Fibroblast of lung (primary cell): ENCODE results near the gene SLC52A3. TPM values are rescaled to one million over a fixed set of nuclear protein-coding genes. Genes with fewer than 3 reads are reported as not detected.

Experiments
- DNase-seq, 2 donors: peaks; one replicate each; pipeline versions ENCODE4 v3.0.0 to v3.0.0-alpha.2; 2010; ENCODE audit warnings: low read depth in 2 of 2
- H2AFZ ChIP-seq: 2 replicates; pipeline ENCODE4 v1.5.1; 2012; ENCODE audit warnings: low read length, control low read depth, inconsistent platforms
- H3K27ac ChIP-seq: 2 replicates; pipeline ENCODE4 v1.5.1; 2011; ENCODE audit warnings: low read length, control low read depth; ENCODE audit not compliant: insufficient read depth
- H3K27me3 ChIP-seq: 2 replicates; pipeline ENCODE4 v1.5.1; 2011; ENCODE audit warnings: mild to moderate bottlenecking, low read length; ENCODE audit not compliant: control insufficient read depth, insufficient read depth
- H3K36me3 ChIP-seq: 2 replicates; pipeline ENCODE4 v1.5.1; 2011; ENCODE audit warnings: low read length; ENCODE audit not compliant: control insufficient read depth, insufficient read depth
- H3K4me1 ChIP-seq: 2 replicates; pipeline ENCODE4 v1.5.1; 2011; ENCODE audit warnings: low read length; ENCODE audit not compliant: control insufficient read depth, insufficient read depth; ENCODE audit errors: extremely low read depth
- H3K4me2 ChIP-seq: 2 replicates; pipeline ENCODE4 v1.5.1; 2011; ENCODE audit warnings: low read length, control low read depth; ENCODE audit not compliant: insufficient read depth; ENCODE audit errors: extremely low read depth
- H3K4me3 ChIP-seq, 4 experiments: fragments of 200-600 bp in 1 of 4; sonication (generic) in 1 of 4; replicated peaks in 1 of 4; 2 replicates each; pipeline ENCODE4 v1.5.1; 2011 to 2016; ENCODE audit warnings: low read length in 4 of 4, low read depth in 3 of 4, mild to moderate bottlenecking in 3 of 4, control low read depth in 2 of 4, inconsistent platforms in 1 of 4, mixed read lengths in 1 of 4; ENCODE audit not compliant: insufficient read depth in 1 of 4; ENCODE audit errors: control extremely low read depth in 1 of 4
- H3K79me2 ChIP-seq: 2 replicates; pipeline ENCODE4 v1.5.1; 2012; ENCODE audit warnings: mild to moderate bottlenecking, low read length, inconsistent platforms; ENCODE audit not compliant: control insufficient read depth, insufficient read depth
- H3K9ac ChIP-seq: 2 replicates; pipeline ENCODE4 v1.5.1; 2011; ENCODE audit warnings: mild to moderate bottlenecking, low read length, control low read depth; ENCODE audit not compliant: insufficient read depth
- H3K9me3 ChIP-seq: 2 replicates; pipeline ENCODE4 v1.5.1; 2012; ENCODE audit warnings: low read depth, low read length; ENCODE audit not compliant: control insufficient read depth, insufficient read depth
- H4K20me1 ChIP-seq: 2 replicates; pipeline ENCODE4 v1.5.1; 2011; ENCODE audit warnings: low read length; ENCODE audit not compliant: control insufficient read depth, insufficient read depth; ENCODE audit errors: extremely low read depth
- CTCF ChIP-seq, 2 donors: IDR thresholded peaks in 1 of 2; conservative IDR thresholded peaks in 1 of 2; 1 replicate in 1 of 2; 2 replicates in 1 of 2; pipeline ENCODE4 v1.5.1; 2011 to 2012; ENCODE audit warnings: low read length in 2 of 2, control low read depth in 1 of 2, inconsistent platforms in 1 of 2, low read depth in 1 of 2, mild to moderate bottlenecking in 1 of 2
- EZH2 ChIP-seq: IDR thresholded peaks from 2 replicates; pipeline ENCODE4 v1.5.1; 2012; ENCODE audit warnings: low read length, control low read depth, mild to moderate bottlenecking; ENCODE audit errors: missing control alignments
- polyA plus RNA-seq, 2 donors: library from polyadenylated mRNA; depleted of rRNA in 1 of 2; stranded (reverse) in 1 of 2; unstranded in 1 of 2; fragments of >200 nt; gene quantifications; 2 replicates each; pipeline ENCODE4 v1.2.1, GENCODE V29; 2011 to 2012; ENCODE audit warnings: missing spikeins in 1 of 2
- total RNA-seq: library from RNA; depleted of rRNA; stranded (reverse); fragments of >200 nt; gene quantifications from 2 replicates; pipeline ENCODE4 v1.2.1, GENCODE V29; 2014

The SLC52A3 gene
- total and polyA plus RNA-seq, 2 donors (not counting 1 experiment from before 2014, with no cell fraction given), result not detected

DNA sequence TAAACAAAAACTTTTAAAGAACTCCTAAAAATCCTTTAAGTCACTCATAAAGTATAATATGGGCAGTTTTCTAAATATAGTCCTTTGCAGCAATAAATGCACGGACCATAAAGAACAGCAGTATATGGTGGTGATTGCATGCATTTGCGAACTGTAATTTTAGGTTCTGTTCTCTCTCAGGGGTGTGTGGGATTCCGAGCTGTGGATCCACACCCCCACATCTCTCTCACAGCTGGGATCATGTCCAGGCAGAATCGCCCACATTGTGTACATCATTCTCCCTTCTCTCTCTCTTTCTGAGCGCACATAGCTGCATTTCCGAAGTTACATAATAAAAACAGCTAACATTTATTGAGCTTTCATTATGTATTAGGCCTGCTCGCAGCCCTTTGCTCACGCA, 28.6 kb downstream of the SLC52A3 start:
- no peaks in the 10 kb centered on the region for H3K9me3 ChIP-seq
- DNase-seq, result no peak
- H3K4me1 ChIP-seq, result no peaks in the 10 kb centered on the region
- no peak overlapping the region for H3K4me3 ChIP-seq
- no peak overlapping the region for H3K9ac ChIP-seq
- no peak overlapping the region for H3K4me2 ChIP-seq
- no peaks in the 10 kb centered on the region for H3K36me3 ChIP-seq
- no peak overlapping the region for H2AFZ ChIP-seq
- no peak overlapping the region for H3K27ac ChIP-seq
- TF ChIP-seq CTCF (conservative IDR thresholded peaks at IDR 0.05 in 1 of 2, IDR thresholded peaks at IDR 0.05 in 1 of 2; ENCODE audit: low read depth in 1 of 2, low read length in 2 of 2) (no peak), EZH2 (no peak)
- no peaks in the 10 kb centered on the region for H4K20me1 ChIP-seq
- H3K79me2 ChIP-seq, result no peaks in the 10 kb centered on the region
- H3K27me3 ChIP-seq, result no peaks in the 10 kb centered on the region

DNA sequence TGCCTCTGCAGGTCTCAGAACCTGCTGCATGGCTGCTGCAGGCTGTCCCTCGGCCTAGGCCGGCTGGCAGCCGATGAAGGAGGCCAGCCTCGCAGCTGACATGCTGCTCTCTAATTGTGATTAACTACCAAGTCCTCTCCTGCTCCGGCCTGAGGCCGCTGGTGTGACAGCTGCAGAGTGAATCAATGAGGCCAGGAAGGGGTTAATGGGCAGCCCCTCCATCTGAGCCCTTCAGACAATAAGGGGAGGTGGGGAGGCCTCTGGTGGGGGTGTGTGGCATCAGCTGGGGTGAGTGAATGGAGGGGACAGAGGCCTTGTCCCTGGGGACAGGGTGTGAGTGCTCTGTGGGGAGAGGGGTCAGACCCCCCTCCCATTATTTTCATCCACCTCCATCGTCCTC, 34.4 kb downstream of the SLC52A3 start:
- no peaks in the 10 kb centered on the region for H4K20me1 ChIP-seq
- DNase-seq, result no peak
- H3K27ac ChIP-seq, result no peak overlapping the region
- no peaks in the 10 kb centered on the region for H3K9me3 ChIP-seq
- H3K4me3 ChIP-seq, result no peak overlapping the region
- TF ChIP-seq CTCF (conservative IDR thresholded peaks at IDR 0.05 in 1 of 2, IDR thresholded peaks at IDR 0.05 in 1 of 2; ENCODE audit: low read depth in 1 of 2, low read length in 2 of 2) (no peak), EZH2 (no peak)
- H3K4me1 ChIP-seq, result no peaks in the 10 kb centered on the region
- H2AFZ ChIP-seq, result no peak overlapping the region
- H3K4me2 ChIP-seq, result no peak overlapping the region
- H3K79me2 ChIP-seq, result no peaks in the 10 kb centered on the region
- peaks cover 7% of the 10 kb centered on the region for H3K27me3 ChIP-seq
- H3K36me3 ChIP-seq, result no peaks in the 10 kb centered on the region
- H3K9ac ChIP-seq, result no peak overlapping the region

DNA sequence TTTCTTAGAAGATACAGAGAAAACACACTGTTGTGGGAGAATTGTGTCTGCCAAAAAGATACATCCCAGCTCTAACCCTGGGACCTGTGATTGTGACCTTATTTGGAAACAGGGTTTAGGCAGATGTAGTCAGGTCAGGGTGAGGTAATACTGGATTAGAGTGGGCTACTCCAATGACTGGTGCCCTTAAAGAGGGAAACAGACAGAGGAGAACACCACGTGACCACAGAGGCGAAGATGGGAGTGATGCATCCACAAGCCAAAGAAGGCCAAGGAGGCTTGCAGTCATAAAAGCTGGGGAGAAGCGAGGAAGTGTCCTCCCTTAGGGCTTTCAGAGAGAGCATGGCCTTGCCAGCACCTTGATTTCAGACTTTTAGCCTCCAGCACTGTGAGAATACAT, 35.6 kb downstream of the SLC52A3 start:
- H3K27me3 ChIP-seq, result peaks cover 13% of the 10 kb centered on the region

More for the DNA sequence above, 35.6 kb downstream of the SLC52A3 start:
- Histone ChIP-seq H3K79me2 (no peaks in the 10 kb centered on the region), H3K4me2 (no peak overlapping the region), H3K27ac (no peak overlapping the region), H3K4me3 (no peak overlapping the region), H3K4me1 (no peaks in the 10 kb centered on the region), H4K20me1 (no peaks in the 10 kb centered on the region), H3K9ac (no peak overlapping the region), H3K36me3 (no peaks in the 10 kb centered on the region), H3K9me3 (no peaks in the 10 kb centered on the region), H2AFZ (no peak overlapping the region)
- no peak for DNase-seq
- no peak for TF ChIP-seq CTCF (conservative IDR thresholded peaks at IDR 0.05 in 1 of 2, IDR thresholded peaks at IDR 0.05 in 1 of 2; ENCODE audit: low read depth in 1 of 2, low read length in 2 of 2)
